HCT116 (cell line): ENCODE results near the gene PMF1.

Source experiments
- ATF3 ChIP-seq: IDR thresholded peaks from 2 replicates; pipeline ENCODE4 v1.6.1; 2012
- CBX3 ChIP-seq: IDR thresholded peaks from 2 replicates; pipeline ENCODE4 v1.6.1; 2012; ENCODE audit warnings: low read depth
- CEBPB ChIP-seq: IDR thresholded peaks from 2 replicates; pipeline ENCODE4 v1.6.1; 2012; ENCODE audit warnings: low read depth
- ELF1 ChIP-seq: IDR thresholded peaks from 2 replicates; pipeline ENCODE4 v1.6.1; 2012; ENCODE audit warnings: low read depth, borderline replicate concordance
- JUND ChIP-seq: IDR thresholded peaks from 2 replicates; pipeline ENCODE4 v1.6.1; 2012
- POLR2A ChIP-seq: IDR thresholded peaks from 2 replicates; pipeline ENCODE4 v1.7.0; 2011; ENCODE audit warnings: borderline replicate concordance; ENCODE audit not compliant: insufficient read depth, insufficient read length; ENCODE audit errors: extremely low read depth
- POLR2AphosphoS5 ChIP-seq: IDR thresholded peaks from 2 replicates; pipeline ENCODE4 v1.6.1; 2011; ENCODE audit warnings: mild to moderate bottlenecking, low read depth, low read length, moderate library complexity
- SIN3A ChIP-seq: IDR thresholded peaks from 2 replicates; pipeline ENCODE4 v1.6.1; 2012; ENCODE audit warnings: low read depth
- TCF7L2 ChIP-seq: IDR thresholded peaks from 2 replicates; pipeline ENCODE4 v1.7.0; 2011; ENCODE audit warnings: borderline replicate concordance, inconsistent platforms; ENCODE audit not compliant: insufficient read depth, insufficient read length; ENCODE audit errors: extremely low read depth
- YY1 ChIP-seq: IDR thresholded peaks from 2 replicates; pipeline ENCODE4 v1.6.1; 2011; ENCODE audit warnings: low read length, low read depth, moderate library complexity, mild to moderate bottlenecking; ENCODE audit not compliant: insufficient replicate concordance; ENCODE audit errors: extremely low read depth
- ZNF274 ChIP-seq: fragments of 200-500 bp; sonication (Bioruptor generic); IDR thresholded peaks from 2 replicates; pipeline ENCODE4 v1.6.1; 2014; ENCODE audit warnings: mild to moderate bottlenecking, low read depth, low read length, inconsistent platforms
- TF ChIP-seq, protein P1 (sequence below), 3 experiments: fragments of 200-600 bp in 1 of 3; sonication (generic) in 1 of 3; IDR thresholded peaks in 2 of 3; conservative IDR thresholded peaks in 1 of 3; 2 replicates each; pipeline ENCODE4 v1.5.1; 2012 to 2017; ENCODE audit warnings: low read depth in 2 of 3, low read length in 2 of 3, antibody characterized with exemption in 1 of 3, borderline replicate concordance in 1 of 3, control low read depth in 1 of 3, mild to moderate bottlenecking in 1 of 3, mixed read lengths in 1 of 3, mixed run types in 1 of 3, moderate library complexity in 1 of 3; ENCODE audit not compliant: insufficient read depth in 1 of 3

DNA sequence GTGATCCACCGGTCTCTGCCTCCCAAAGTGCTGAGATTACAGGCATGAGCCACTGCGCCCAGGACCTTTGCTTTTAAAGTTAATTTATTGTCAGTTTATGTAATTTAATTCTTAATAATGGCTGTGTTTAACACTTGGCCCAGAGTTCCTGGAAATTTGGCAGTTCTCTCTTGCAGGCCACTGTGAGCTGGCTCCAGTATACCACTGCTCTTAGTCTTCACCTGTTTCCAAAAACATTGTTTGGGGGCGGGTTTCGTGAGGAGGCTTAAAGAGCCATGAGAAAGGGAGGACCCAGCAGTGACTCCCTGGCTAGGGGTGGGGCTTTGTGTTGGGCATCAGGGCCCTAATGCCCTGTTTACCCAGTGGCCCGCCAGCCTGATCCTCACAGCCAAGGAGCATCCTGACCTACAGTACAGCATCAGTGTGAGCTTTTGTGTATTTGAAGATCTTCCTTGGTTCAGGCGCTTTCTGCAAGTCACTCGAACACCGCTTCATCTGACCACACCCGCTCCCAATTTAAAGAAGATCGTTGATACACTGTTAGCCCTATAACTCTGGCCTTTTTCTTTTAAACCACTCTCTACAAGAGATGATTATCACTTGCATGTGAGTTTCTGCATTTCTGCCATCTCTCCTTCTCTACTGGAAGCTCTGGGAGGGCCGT lies 17.1 kb downstream of the PMF1 start:
- TF ChIP-seq ATF3 (no peak), JUND (no peak), CBX3 (no peak), TCF7L2 (no peak), SIN3A (no peak), CEBPB (no peak), ZNF274 (no peak), POLR2AphosphoS5 (no peak), ELF1 (no peak), YY1 (no peak), POLR2A (no peak)
- TF ChIP-seq, protein P1, sequence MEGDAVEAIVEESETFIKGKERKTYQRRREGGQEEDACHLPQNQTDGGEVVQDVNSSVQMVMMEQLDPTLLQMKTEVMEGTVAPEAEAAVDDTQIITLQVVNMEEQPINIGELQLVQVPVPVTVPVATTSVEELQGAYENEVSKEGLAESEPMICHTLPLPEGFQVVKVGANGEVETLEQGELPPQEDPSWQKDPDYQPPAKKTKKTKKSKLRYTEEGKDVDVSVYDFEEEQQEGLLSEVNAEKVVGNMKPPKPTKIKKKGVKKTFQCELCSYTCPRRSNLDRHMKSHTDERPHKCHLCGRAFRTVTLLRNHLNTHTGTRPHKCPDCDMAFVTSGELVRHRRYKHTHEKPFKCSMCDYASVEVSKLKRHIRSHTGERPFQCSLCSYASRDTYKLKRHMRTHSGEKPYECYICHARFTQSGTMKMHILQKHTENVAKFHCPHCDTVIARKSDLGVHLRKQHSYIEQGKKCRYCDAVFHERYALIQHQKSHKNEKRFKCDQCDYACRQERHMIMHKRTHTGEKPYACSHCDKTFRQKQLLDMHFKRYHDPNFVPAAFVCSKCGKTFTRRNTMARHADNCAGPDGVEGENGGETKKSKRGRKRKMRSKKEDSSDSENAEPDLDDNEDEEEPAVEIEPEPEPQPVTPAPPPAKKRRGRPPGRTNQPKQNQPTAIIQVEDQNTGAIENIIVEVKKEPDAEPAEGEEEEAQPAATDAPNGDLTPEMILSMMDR (IDR thresholded peaks at IDR 0.05 in 2 of 3, conservative IDR thresholded peaks at IDR 0.05 in 1 of 3; ENCODE audit: borderline replicate concordance in 1 of 3, insufficient read depth in 1 of 3, low read depth in 2 of 3, low read length in 2 of 3): no peak
